ENCODE results near the gene ADAM11.

ADAM11 gene

DNA sequence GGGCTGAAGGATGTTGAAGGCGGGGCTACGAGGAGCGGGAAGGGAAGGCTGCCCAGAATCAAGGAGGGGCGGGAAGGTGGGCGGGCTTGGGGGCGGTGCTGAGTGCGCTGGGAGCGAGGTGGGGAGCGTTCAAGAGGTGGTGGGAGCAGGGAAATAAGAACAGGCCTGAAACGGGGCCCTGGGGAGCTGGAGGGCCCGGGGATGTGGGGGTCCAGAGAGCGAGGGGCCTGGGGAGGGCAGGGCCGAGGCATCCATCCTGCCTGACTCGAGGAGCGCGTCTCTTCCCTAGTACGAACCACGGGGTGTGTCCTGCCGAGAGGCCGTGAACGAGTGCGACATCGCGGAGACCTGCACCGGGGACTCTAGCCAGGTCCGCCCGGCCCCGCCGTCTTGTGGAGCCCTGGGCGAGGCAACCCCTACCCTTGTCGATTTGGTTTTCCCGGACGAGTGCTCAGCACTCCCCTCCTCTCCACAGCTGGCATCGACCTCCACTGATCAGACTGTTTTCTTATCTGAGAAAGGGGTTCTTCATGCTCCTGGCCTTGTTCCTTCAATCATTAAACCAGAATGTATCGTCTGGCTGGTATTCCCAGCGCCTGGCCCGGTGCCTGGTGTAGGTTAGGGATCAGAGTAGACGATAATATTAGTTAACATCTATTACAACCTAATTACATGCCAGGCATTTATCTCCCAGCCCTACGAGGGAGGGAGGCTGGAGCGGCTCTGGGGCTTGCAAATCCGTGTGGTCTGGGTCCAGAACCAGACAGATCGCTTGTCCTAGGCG is 17.2 kb downstream of the ADAM11 start:
- no peak for DNase-seq

DNA sequence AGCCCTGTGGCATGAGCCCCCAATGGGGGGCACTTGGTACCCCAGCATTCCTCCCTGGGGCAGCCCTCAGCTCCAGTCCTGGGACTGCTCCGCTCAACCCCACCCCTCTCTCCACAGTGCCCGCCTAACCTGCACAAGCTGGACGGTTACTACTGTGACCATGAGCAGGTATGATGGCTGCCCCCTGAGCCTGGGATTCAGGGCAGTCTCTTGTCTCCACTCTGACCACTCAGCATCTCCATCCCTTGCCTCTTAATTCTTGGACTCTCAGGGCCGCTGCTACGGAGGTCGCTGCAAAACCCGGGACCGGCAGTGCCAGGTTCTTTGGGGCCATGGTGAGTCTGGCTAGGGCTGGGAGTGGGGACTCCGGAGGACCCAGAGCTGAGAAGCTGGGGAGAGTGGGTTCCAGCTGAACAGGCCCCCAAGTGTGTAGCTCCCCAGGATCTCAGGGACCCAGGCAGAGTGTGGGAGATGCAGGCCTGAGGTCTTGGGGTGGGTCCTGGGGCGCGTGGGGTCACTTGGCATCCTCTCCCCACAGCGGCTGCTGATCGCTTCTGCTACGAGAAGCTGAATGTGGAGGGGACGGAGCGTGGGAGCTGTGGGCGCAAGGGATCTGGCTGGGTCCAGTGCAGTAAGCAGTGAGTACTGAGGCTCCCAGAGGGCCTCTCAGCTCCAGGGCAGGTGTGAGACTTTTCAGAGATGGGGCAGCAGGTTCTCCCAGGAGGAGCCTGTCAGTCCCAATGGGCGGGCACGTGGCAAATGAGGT is 18.0 kb downstream of the ADAM11 start:
- no peak for DNase-seq

DNA sequence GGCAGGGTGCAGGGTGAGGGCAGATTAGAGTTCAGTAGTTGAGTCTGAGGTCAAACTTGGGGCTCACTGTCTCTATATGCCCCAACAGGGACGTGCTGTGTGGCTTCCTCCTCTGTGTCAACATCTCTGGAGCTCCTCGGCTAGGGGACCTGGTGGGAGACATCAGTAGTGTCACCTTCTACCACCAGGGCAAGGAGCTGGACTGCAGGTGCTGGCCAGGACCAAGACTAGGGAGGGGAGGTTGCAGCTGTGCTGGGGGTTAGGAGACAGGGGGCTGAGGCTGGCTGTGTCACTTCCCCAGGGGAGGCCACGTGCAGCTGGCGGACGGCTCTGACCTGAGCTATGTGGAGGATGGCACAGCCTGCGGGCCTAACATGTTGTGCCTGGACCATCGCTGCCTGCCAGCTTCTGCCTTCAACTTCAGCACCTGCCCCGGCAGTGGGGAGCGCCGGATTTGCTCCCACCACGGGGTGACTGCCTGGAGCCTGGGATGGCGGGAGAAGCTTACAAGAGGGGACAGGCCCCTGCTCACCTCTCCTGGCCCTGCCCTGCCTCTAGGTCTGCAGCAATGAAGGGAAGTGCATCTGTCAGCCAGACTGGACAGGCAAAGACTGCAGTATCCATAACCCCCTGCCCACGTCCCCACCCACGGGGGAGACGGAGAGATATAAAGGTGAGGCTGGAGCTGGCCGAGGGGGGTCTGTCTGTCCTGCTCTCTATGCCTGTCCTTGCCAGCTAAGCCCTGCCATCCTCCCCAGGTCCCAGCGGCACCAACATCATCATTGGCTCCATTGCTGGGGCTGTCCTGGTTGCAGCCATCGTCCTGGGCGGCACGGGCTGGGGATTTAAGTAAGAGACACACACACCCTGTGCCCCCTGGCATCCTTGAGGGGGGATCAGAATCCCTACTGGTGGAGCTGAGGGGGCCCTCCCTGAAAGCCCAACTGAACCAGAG is 18.9 kb downstream of the ADAM11 start:
- no peak for DNase-seq

DNA sequence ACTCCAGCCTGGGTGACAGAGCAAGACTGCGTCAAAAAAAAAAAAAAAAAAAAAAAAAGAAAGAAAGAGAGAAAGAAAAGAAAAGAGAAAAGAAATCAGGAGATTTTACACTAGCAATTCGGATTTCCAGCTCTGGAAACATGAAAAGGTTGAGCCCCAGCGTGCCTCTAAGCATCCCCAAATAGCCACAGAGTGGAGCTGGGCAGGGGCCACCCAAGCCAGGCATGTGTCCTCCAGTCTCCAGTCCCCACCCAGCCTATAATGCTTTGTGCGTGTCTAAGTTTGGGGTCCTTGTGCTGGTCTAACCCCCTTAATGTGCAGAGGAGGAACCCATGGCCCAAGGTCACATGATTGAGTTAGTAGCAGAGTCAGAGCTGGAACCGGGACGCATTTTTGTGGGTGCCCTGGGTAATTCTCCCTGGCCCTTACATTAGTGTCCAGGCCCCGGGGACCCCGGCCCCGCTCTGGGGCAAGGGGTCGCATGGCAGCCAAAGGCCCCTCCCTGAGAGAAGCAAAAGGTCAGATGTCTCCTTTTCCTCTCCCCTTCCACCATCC is 19.9 kb downstream of the ADAM11 start:
- DNase-seq, result no peak

DNA sequence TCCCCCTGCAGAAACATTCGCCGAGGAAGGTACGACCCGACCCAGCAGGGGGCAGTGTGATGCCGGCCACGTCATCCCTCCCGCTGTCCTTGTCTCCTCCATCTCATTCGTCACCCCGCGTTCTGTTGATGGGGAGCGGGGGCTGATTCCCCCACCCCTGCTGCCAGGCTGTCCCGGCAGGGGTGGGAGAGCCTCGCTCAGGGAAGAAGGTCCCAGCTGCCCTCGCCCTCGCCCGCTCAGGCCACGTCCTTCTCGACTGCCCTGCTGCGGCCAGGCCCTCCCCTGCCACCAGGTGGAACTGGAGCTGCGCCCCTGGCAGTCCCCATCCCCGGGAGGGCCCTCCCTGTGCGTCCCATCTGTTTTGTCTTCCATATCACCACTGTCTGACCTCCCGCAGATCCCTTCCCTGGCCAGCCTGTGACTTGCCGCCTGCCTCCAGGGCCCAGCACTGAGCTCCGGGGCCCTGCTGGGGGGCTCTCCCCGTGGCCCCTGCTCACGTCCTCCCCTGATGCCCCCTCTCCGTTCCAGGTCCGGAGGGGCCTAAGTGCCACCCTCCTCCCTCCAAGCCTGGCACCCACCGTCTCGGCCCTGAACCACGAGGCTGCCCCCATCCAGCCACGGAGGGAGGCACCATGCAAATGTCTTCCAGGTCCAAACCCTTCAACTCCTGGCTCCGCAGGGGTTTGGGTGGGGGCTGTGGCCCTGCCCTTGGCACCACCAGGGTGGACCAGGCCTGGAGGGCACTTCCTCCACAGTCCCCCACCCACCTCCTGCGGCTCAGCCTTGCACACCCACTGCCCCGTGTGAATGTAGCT is 20.6 kb downstream of the ADAM11 start:
- DNase-seq, result peak; percentile 80

DNA sequence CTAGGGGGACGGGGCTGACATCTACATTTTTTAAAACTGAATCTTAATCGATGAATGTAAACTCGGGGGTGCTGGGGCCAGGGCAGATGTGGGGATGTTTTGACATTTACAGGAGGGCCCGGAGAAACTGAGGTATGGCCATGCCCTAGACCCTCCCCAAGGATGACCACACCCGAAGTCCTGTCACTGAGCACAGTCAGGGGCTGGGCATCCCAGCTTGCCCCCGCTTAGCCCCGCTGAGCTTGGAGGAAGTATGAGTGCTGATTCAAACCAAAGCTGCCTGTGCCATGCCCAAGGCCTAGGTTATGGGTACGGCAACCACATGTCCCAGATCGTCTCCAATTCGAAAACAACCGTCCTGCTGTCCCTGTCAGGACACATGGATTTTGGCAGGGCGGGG is 21.4 kb downstream of the ADAM11 start:
- DNase-seq, result no peak

DNA sequence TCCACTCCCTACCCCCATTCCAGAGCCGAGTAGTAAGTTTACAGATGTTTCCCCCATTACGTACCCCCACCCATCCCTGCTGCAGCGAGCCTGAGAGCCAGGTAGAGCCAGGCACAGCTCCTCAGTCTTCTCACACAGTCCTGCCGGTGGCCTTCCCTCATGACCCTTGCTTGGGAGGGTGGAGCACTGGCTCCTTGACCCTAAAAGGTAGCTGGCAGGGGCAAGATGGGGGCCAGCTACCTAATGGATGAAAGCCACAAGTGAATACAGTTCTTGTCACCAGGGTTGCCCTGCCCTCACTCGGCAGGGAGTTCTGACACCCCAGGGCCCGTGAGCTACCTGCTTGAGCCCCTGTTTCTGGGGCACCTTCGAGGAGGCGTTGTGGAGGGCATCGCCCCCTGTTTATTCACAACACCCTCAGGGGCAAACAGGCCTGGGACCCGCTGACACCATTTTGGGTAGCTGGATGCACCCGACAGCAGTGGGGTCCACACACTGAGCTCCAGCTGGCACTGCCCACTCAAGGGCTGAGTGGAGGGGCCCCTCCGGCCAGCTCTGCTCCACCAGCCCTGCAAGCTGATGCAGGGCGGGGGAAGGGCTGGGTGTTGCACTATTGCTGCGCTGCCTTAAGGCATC is 22.2 kb downstream of the ADAM11 start:
- DNase-seq, result no peak

DNA sequence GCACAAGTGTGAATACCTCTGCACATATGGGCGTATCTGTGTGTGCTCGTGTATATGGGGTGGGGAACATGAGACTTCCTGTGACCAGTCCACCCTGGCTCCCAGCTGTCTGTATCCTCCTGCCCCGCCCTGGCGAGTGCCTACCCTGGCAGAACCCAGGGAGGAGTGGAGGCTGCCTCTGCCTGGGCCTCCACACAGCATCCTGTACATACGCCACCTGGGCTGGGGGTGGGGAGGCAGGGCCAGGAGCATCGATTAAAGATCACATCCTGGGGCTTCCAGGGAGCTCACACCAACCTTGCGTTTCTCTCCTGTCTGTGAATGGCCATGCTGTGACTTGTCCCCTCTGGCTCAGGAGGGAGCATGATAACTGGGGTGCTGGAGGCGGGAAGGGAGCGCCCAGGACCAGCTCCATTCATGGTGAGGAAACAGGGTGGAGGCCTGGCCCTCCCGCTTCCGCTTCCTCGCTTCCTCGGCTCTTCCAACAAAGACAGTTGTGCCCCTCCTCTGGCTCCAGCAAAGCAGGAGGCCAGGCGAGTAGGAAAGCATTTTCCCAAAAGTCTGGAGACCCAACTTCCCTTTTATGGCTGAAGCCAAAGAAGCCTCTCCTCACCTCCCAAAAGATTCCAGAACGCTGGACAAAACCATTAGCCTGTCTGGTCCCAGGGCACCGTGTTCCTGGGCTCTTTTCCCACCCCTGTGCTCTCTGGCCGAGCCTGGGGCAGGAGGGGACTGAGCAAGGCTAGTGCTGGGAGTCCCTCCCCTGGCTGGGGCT is 22.9 kb downstream of the ADAM11 start:
- no peak for DNase-seq

DNA sequence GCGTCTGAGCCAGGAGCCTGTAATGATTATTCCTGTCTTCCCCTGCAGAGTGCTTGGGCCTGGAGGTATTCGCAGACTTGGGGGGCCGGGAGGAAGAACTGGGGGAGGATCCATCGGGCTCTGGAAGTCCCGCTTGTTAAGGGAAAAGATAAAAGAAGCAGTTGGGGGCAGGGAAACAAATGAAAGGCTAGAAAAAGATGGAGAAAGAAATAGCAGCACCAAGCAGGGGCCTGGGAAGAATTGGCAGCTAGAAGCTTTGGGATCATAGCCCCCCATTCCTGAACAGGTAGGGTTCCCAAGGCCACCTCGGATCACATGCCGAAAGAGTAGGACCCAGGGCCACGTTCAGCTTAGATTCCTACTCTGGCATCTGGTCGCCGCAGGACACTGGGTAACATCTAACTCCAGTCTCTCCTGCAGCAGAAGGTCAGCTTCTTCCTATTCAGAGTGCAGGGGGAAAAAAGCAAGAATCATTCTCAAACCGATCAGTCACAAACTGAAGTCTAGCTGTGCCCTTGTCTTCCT is 23.6 kb downstream of the ADAM11 start:
- DNase-seq, result peak; percentile 16

DNA sequence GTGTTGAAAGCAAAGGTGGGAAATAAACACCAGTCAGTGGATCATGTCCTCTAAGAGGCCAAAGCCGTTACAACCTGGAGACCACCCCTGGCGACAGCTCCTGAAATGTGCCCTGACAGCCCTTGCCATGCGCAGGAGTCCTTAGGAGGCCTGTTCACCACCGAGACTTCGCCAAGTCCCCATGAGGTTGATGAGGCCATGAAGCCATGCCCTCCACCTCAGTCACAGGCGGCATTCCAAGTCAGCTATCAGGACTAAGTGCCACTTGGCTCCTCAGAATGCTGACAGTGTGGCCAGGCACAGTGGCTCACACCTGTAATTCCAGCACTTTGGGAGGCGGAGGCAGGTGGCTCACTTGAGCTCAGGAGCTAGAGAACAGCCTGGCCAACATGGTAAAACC is 27.1 kb downstream of the ADAM11 start:
- DNase-seq, result no peak

DNA sequence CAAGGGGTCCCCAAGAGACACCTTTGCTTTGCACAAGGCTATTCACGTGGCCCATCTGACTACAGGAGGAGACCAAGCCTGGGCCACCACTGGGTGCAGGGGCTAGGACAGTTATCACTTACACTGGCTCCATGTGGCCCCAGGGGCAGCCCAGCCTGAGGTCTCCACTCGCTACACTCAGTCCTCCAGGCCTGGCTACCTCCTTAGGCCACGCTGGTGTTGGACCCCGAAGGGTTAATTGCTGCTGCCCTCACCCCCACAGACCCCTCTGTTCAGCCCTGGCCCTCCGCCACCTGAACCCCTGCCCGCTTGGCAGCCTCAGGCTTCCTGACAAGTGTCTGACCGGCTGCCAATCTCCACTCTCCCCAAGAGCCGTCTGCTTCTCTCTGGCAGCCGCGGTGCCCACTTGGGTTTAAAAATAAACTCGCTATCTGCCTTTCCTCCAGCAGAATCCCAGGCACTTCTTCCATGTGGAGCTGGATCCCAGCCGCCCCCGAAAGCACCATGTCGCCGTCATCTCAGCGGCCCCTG is 27.8 kb downstream of the ADAM11 start:
- DNase-seq, result no peak

DNA sequence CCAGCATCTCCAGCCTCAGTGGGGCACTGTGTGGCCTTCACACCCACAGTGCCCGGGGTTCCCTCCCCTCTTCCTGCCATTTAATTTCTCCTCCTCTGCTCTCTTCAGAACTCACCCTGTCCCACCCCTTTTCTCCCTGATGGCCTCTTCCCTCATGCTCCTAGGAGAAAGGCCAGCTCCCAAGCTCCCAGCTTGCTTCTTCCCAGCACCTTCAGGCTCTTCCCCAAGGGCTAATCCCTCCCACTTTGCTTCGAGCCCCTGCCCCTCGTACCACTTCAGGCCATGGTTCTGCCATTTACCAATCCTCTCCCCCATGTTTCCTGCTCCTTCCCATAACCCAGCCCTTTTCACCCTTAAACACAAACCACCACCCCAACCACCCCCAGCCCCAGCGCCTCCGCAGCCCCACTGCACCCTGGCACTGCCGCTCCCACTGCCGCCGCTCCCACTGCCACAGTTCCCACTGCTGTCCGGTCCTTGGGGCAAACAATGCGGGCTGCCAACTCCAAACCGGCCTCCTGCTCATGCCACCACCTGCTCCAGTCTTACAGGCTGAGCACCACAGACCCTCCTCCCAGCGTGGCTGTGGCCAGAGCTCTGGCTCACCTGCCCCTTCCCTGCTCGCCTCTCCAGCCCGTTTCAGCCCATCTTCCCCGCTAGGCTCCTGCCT is 28.6 kb downstream of the ADAM11 start:
- no peak for DNase-seq

DNA sequence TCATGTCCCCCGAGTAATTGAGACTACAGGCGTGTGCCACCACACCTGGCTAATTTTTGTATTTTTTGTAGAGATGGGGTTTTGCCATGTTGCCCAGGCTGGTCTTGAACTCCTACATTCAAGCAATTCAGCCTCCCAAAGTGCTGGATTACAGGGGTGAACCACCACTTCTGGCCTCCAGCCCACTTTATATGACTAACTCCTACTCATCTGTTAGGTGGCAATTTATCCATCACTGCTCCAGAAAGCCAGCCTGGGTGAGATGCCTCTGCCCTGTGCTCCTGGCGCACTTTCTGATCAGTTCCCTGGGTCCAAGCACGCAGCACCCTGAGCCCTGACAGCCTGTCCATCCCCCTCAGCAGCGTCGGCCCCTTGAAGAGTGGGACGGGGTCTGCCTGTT is 29.4 kb downstream of the ADAM11 start:
- DNase-seq, result no peak

DNA sequence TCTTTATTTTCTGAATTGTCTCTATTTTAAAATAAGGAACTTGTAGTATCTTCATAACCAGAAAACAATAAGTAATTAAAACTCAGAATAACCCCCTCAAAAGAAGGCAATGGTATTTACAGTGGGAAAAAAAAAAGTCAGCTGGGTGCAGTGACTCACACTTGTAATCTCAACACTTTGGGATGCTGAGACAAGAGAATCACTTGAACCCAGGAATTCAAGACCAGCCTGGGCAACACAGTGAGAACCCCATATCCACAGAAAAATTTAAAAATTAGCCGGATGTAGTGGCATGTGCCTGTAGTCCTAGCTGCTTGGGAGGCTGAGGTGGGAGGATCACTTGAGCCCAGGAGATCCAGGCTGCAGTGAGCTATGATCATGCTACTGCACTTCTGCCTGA is 33.5 kb downstream of the ADAM11 start:
- peak; percentile 49 for DNase-seq

DNA sequence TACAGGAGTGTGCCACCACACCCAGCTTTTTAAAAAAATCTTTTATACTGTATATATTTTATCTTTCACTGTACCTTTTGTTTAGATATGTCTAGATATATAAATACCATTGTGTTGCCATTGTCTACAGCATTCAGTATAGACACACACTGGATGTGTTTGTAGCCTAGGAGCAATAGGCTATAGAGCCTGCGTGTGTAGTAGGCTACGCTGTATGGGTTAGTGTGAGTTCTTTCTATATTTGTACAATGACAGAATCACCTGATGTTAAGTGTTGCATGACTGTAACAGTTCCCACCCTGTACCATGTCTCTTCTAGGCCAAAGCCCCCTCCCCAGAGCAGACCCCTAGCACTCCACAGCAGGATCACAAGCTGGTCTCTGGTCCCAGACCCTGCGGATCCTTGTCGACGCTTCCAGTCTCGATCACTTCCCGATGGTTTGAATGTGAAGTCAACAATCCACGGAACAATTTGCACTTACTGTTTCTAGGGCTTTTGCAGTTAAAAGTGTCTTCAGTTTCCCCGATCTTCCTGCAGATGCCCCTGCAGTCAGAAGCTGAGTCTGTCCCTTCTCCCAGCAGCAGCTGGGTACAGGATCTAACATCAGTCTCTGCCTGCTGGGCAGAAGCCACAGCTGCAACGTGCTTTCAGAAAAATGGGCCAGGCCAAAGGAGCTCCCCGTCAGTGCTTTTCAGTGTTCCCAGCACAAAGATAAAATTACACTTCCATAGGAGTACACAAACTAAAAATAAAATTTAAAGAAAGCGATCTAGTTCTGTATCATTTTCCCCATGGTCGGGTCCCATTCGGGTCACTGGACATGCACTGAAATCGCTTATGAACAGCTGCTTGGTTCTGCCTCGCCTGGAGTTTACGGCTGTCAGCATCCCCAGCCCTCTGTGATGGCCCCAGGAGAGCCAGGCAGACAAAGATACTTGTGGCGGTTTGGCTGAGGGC is 35.4 kb downstream of the ADAM11 start:
- no peak for DNase-seq

DNA sequence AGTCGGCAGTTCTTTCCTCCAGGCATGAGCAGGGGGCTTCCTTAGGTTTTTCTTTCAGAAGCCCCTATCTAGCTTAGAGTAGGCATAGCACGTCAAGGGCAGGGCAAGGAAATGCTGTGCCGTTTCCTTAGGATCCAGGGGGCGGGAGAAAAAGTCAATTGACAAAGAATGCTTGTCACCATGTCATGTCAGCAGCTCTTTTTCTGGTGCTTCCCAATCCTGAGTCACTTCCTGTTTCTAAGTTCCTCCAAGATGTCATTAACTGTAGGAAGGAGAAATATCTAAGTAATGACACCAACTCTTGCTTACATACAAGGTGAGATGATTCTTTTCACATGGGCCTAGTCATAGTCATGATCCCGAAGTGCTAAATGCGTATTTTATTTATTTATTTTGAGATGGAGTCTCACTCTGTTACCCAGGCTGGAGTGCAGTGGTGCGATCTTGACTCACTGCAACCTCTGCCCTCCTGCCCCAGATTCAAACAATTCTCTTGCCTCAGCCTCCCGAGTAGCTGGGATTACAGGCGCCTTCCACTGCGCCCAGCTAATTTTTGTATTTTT is 36.1 kb downstream of the ADAM11 start:
- peak; percentile 87 for DNase-seq

DNA sequence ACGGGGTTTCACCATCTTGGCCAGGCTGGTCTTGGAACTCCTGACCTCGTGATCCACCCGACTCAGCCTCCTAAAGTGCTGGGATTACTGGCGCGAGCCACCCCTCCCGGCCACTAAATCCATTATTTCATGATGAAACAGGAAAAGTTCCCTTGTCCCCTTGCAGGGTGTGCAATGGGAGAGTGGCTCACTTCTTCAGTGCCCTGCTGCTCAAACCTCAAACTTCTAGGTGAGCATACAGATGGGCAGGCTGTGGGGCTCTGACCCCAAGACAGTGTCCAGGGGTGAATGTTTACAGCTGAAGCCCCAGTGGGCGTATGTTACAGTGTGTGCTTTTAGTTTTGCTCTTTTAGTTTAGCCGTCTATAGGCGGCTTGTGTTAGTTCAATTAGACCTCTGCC is 36.6 kb downstream of the ADAM11 start:
- no peak for DNase-seq

DNA sequence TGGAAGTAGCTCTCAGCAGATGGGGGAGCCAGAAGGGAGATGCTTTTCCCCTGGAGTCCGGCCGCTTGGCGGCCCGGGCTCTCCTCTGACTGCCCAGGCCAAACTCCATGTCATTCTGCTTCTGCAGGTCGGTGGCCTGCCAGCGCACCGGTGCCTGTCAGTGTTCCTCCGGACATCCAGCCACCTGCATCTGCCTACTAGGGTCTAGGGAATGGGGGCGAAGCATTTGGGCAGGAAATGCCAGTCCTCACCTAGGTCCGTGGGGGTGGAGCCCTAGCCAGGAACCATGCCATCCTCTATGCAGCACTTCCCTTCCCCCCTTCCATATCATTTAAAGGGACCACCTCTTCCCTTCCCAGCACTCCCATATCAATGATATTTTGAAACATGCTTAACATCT is 37.1 kb downstream of the ADAM11 start:
- DNase-seq, result no peak

Measured in fibroblast of upper back skin (primary cell).